Sigmoid colon (tissue), 7 donors: ENCODE results near the gene TMEM185B. TPM values are rescaled to one million over a fixed set of nuclear protein-coding genes. Genes with fewer than 3 reads are reported as not detected.

ENCODE experiments used
- DNase-seq: peaks from one replicate; pipeline ENCODE4 v3.0.0-alpha.2; 2019
- H3K27ac ChIP-seq, 4 donors: fragments of 200-600 bp; sonication (generic); one replicate each; pipeline ENCODE4 v1.5.1; 2016 to 2019; ENCODE audit warnings: mild to moderate bottlenecking in 1 of 4
- H3K27me3 ChIP-seq, 3 donors: fragments of 200-600 bp; sonication (generic); one replicate each; pipeline ENCODE4 v1.5.1; 2019; ENCODE audit warnings: mild to moderate bottlenecking in 1 of 3
- H3K36me3 ChIP-seq, 4 donors: fragments of 200-600 bp; sonication (generic); one replicate each; pipeline ENCODE4 v1.5.1; 2016 to 2019
- H3K4me1 ChIP-seq, 4 donors: fragments of 200-600 bp; sonication (generic); one replicate each; pipeline ENCODE4 v1.5.1; 2017 to 2019
- H3K4me3 ChIP-seq, 4 donors: fragments of 200-600 bp; sonication (generic); one replicate each; pipeline ENCODE4 v1.5.1; 2017 to 2019; ENCODE audit warnings: mild to moderate bottlenecking in 2 of 4, moderate library complexity in 1 of 4
- H3K9me3 ChIP-seq, 4 donors: fragments of 200-600 bp in 3 of 4; sonication (generic) in 3 of 4; one replicate each; pipeline versions ENCODE4 v1.5.1 to v1.6.1; 2013 to 2019
- EP300 ChIP-seq, 4 donors: sonication (generic); formaldehyde crosslinking; IDR thresholded peaks; one replicate each; pipeline ENCODE4 v1.6.1; 2017; ENCODE audit warnings: antibody characterized with exemption in 4 of 4
- POLR2A ChIP-seq, 2 donors: fragments of 450-650 bp; IDR thresholded peaks; one replicate each; pipeline ENCODE4 v1.6.1; 2016; ENCODE audit warnings: antibody characterized with exemption in 2 of 2, mild to moderate bottlenecking in 2 of 2, moderate library complexity in 2 of 2
- POLR2AphosphoS5 ChIP-seq, 4 donors: sonication (generic); formaldehyde crosslinking; IDR thresholded peaks; one replicate each; pipeline ENCODE4 v1.6.1; 2017; ENCODE audit warnings: antibody characterized with exemption in 4 of 4
- WGBS, 2 donors: extraction: QIAGEN DNeasy Blood & Tissue Kit; methylation state at CpG; one replicate each; pipeline ENCODE4 v1.1.7; 2013; 5-methylcytosine and 5-hydroxymethylcytosine counted together
- intact Hi-C: fragments of 100-400 bp; cut with DNase I; formaldehyde crosslinking; loops from one replicate; pipeline ENCODE4 v1.15.1; 2023
- polyA plus RNA-seq, 3 donors: library from polyadenylated mRNA; stranded (reverse); fragments of 200-250 nt; gene quantifications; one replicate each; pipeline ENCODE4 v1.2.3, GENCODE V29; 2013
- small RNA-seq, 3 donors: library from RNA; depleted of rRNA; stranded (forward); fragments of <200 nt; gene quantifications; one replicate each; pipeline ENCODE3, GENCODE V24; 2016
- total RNA-seq, 4 donors: library from RNA; depleted of rRNA; stranded (reverse); fragments of >200 nt; gene quantifications; one replicate each; pipeline ENCODE4 v1.1.0, GENCODE V29; 2016
- TF ChIP-seq, protein P1 (sequence below), 4 experiments: fragments of 450-650 bp in 3 of 4; fragments of 200-600 bp in 1 of 4; IDR thresholded peaks; one replicate each; pipeline ENCODE4 v1.5.1; 2016 to 2019; ENCODE audit warnings: antibody characterized with exemption in 4 of 4, mild to moderate bottlenecking in 3 of 4, moderate library complexity in 2 of 4
- donor health status: healthy with polysubstance abuse.
- donor health status: Bipolar disorder and iron deficiency.
- donor health status: healthy.

Gene TMEM185B
- total and polyA plus RNA-seq, 7 donors = 1.6 to 32.1 (median 16.8) TPM

DNA sequence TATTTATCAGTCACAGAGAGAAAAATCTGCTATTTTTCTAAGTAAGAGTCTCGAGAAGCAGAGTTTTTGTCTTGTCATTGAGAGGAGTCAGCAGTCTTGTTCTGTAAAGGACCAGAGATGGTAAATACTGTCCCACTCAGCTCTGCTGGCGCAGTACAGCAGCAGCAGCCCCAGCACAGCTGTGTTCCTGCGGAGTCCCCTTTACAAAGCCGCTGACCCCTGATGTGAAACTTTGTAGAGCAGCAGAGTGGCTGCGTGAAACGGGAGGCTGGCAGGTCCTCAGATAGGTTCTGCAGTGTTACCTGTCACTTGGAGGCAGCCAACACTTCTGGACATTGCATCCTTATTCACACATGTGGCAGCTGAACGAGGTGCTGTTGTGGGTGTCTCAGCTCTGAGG is 45.2 kb downstream of the TMEM185B start:
- H3K27me3 ChIP-seq = no peaks in the 10 kb centered on the region
- 86 to 91% methylated on average over 7 of the region's 7 CpGs for WGBS, 2 donors
- peaks cover 0 to 6% (median 0%) of the 10 kb centered on the region in 4 donors for H3K4me1 ChIP-seq
- H3K9me3 ChIP-seq = no peaks in the 10 kb centered on the region
- H3K36me3 ChIP-seq = peaks cover 0 to 12% (median 0%) of the 10 kb centered on the region in 4 donors
- no peak for TF ChIP-seq EP300 (IDR thresholded peaks at IDR 0.05)
- TF ChIP-seq, protein P1, sequence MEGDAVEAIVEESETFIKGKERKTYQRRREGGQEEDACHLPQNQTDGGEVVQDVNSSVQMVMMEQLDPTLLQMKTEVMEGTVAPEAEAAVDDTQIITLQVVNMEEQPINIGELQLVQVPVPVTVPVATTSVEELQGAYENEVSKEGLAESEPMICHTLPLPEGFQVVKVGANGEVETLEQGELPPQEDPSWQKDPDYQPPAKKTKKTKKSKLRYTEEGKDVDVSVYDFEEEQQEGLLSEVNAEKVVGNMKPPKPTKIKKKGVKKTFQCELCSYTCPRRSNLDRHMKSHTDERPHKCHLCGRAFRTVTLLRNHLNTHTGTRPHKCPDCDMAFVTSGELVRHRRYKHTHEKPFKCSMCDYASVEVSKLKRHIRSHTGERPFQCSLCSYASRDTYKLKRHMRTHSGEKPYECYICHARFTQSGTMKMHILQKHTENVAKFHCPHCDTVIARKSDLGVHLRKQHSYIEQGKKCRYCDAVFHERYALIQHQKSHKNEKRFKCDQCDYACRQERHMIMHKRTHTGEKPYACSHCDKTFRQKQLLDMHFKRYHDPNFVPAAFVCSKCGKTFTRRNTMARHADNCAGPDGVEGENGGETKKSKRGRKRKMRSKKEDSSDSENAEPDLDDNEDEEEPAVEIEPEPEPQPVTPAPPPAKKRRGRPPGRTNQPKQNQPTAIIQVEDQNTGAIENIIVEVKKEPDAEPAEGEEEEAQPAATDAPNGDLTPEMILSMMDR (IDR thresholded peaks at IDR 0.05) = no peak
- no peak for TF ChIP-seq POLR2A (IDR thresholded peaks at IDR 0.05)
- TF ChIP-seq POLR2AphosphoS5 (IDR thresholded peaks at IDR 0.05) = no peak
- no peak for DNase-seq
- no peak overlapping the region for H3K27ac ChIP-seq
- H3K4me3 ChIP-seq = no peak overlapping the region
- intact Hi-C loops = loop anchor here (10.0 kb wide), 1 partner anchor 163 kb away; the partner anchor contains the start of gene EPB41L5

DNA sequence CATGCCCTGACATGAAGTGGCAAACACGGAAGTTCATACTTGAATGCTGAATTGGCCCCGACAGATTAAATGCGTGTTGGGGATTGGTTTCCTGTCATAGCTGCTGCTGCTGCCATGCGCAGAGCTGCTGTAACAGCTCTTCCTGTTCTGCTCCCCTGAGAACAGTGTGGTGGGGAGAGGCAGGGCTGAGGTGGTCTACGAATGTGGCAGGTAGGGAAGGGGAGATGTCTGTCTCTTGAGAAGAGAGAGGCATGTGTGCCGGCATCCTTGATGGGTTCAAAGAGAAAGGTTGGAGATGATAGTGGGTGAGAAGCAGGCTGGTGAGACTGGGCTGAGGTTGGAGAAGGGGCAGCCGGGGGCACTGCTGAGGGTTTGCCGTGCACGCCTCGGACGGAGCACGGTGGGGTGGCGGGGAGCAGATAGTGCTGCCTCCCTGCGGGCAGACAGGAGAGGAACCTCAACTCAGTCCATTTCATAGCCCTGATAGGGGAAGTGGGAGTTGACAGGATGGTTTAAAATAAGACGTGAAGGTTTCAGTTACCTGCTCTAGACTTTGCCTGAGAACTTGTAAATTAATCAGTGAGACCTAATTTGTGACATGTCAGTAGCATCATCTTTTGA is 46.1 kb downstream of the TMEM185B start:
- WGBS, 2 donors = 42 to 87% methylated on average over 15 of the region's 15 CpGs
- Histone ChIP-seq H3K27me3 (no peaks in the 10 kb centered on the region), H3K4me1 (peaks cover 0 to 6% (median 0%) of the 10 kb centered on the region in 4 donors), H3K27ac (peak overlapping the region in 1 of 4 donors; percentile 17), H3K4me3 (peak overlapping the region in 1 of 4 donors; percentile 16), H3K9me3 (no peaks in the 10 kb centered on the region), H3K36me3 (peaks cover 0 to 12% (median 0%) of the 10 kb centered on the region in 4 donors)
- TF ChIP-seq POLR2A (IDR thresholded peaks at IDR 0.05) = no peak
- TF ChIP-seq EP300 (IDR thresholded peaks at IDR 0.05) = no peak
- no peak for TF ChIP-seq POLR2AphosphoS5 (IDR thresholded peaks at IDR 0.05)
- intact Hi-C loops = loop anchor here (10.0 kb wide), 1 partner anchor 162 kb away; the partner anchor contains the start of gene EPB41L5
- no peak for DNase-seq

DNA sequence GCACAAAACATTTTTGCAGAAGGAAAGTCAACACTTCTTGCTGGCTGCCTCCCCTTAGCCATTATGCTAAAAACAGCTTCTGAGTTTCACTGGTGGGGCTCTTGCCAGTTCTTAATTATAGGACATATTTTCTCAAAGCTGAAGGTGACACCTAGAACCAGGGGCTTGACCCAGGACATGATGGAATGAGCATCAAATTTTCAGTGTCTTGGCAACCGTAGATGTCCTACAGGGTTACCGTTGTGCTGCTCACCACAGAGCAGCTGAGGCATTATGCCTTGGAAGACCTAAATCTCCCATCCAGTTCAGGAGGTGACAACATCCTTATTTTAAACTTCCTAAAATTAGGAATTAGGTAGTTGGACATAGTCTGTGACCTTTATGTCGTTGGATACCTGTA is 46.7 kb downstream of the TMEM185B start:
- intact Hi-C loops = loop anchor here (10.0 kb wide), 1 partner anchor 162 kb away; the partner anchor contains the start of gene EPB41L5
- Histone ChIP-seq H3K9me3 (no peaks in the 10 kb centered on the region), H3K36me3 (peaks cover 0 to 8% (median 0%) of the 10 kb centered on the region in 4 donors), H3K27ac (peak overlapping the region in 1 of 4 donors; percentile 17), H3K4me3 (no peak overlapping the region), H3K4me1 (peaks cover 0 to 6% (median 0%) of the 10 kb centered on the region in 4 donors), H3K27me3 (no peaks in the 10 kb centered on the region)
- no peak for TF ChIP-seq POLR2AphosphoS5 (IDR thresholded peaks at IDR 0.05)
- no peak for TF ChIP-seq POLR2A (IDR thresholded peaks at IDR 0.05)
- TF ChIP-seq, protein P1 (IDR thresholded peaks at IDR 0.05) = no peak
- no peak for TF ChIP-seq EP300 (IDR thresholded peaks at IDR 0.05)
- DNase-seq = no peak
- 59 to 83% methylated on average over 3 of the region's 3 CpGs for WGBS, 2 donors

DNA sequence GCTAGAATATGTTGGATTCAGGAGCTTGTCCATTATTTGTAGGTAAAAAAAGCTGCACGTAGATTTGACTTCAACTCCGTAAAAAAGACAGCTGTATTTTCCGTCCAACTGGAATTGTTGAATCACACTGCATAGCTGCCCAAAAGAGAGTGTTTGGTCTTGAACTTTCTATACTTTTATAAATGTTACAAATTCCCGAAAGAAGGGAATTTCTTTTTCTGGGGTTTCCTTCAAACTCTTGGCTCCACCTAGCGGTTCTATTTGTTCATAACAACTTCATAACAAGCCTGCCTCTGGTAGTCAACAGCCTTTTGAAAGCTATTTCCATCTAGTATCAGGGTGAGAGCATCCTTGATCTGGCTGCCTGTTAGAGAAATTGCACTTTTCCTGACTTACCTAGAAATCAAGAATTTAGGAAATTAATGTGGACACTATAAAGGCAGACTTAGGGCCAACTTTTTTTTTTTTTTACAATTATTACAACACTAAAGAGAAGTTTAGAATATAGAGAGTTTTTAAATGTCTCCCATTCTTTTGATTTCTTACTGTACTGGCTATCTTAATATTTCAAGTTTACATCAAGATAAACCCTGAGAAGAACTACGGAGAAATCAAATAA is 48.1 kb downstream of the TMEM185B start:
- peak overlapping the region in 2 of 4 donors; percentile 19 to 23 for H3K4me3 ChIP-seq
- DNase-seq = no peak

More for the DNA sequence above, 48.1 kb downstream of the TMEM185B start:
- Histone ChIP-seq H3K36me3 (peaks cover 0 to 13% (median 0%) of the 10 kb centered on the region in 4 donors), H3K27me3 (no peaks in the 10 kb centered on the region), H3K27ac (peak overlapping the region in 2 of 4 donors; percentile 8 to 20), H3K4me1 (peaks cover 0 to 6% (median 0%) of the 10 kb centered on the region in 4 donors), H3K9me3 (no peaks in the 10 kb centered on the region)
- 38 to 44% methylated on average over 6 of the region's 6 CpGs for WGBS, 2 donors
- intact Hi-C loops = loop anchor here (2.0 to 10.0 kb wide), 4 partner anchors 160 to 533 kb away; partner anchors contain the start of gene EPB41L5
- TF ChIP-seq POLR2A (IDR thresholded peaks at IDR 0.05) = no peak
- TF ChIP-seq, protein P1 (IDR thresholded peaks at IDR 0.05) = peak; percentile 26 to 73 (median 70)

Small RNAs within 50 kb of the gene (small RNA-seq; reads per million reads assigned to genes)
- gene MTND4LP14 (0 reads per million in 3 donors), gene RF00019 (0 reads per million in 3 donors)

Other genes starting within 250 kb of the TMEM185B start
- 10 to 100 TPM; 16.3 to 24.3 (median 20.3) TPM for gene EPB41L5, start 210.3 kb downstream of the TMEM185B start, total RNA-seq
- gene EPB41L5, start 210.3 kb downstream of the TMEM185B start, polyA plus RNA-seq = 10 to 100 TPM in 2 of 3 donors, 1 to 10 TPM in 1; 8.2 to 16.9 (median 13.2) TPM
- gene RALB, start 29.5 kb upstream of the TMEM185B start, total RNA-seq = 10 to 100 TPM; 47.9 to 60.2 (median 50.5) TPM
- 100 to 1,000 TPM in 2 of 3 donors, 10 to 100 TPM in 1; 86.6 to 143 (median 118) TPM for gene RALB, start 29.5 kb upstream of the TMEM185B start, polyA plus RNA-seq
- gene INHBB, start 122.7 kb upstream of the TMEM185B start, total RNA-seq = 1 to 10 TPM in 3 of 4 donors, under 1 TPM in 1; 0.99 to 1.8 (median 1.2) TPM
- gene INHBB, start 122.7 kb upstream of the TMEM185B start, polyA plus RNA-seq = 1 to 10 TPM in 1 of 3 donors, under 1 TPM in 1, not detected in 1; 0.60 to 1.4 TPM